Motor neuron (in vitro differentiated cells): ENCODE results near the gene ODF2L. TPM values are rescaled to one million over a fixed set of nuclear protein-coding genes. Genes with fewer than 3 reads are reported as not detected.

Experiments
- ATAC-seq, 8 experiments: fragments of 200-7000 bp; cut with Tn5 transposase; replicated peaks in 6 of 8; 2 replicates each; pipeline ENCODE4 v1.8.0; 2021; ENCODE audit warnings: mild to moderate bottlenecking in 8 of 8, moderate library complexity in 8 of 8
- H3K27ac ChIP-seq, 2 donors: fragments of 250-450 bp; sonication (Bioruptor Pico); 2 replicates each; pipeline ENCODE4 v1.9.0; 2021; ENCODE audit warnings: antibody characterized with exemption in 2 of 2, mild to moderate bottlenecking in 2 of 2, moderate library complexity in 1 of 2
- H3K4me1 ChIP-seq, 2 donors: fragments of 250-450 bp; sonication (Bioruptor Pico); replicated peaks in 1 of 2; 2 replicates each; pipeline ENCODE4 v1.6.1; 2021; ENCODE audit warnings: antibody characterized with exemption in 2 of 2, mild to moderate bottlenecking in 2 of 2, moderate library complexity in 1 of 2
- H3K4me3 ChIP-seq, 5 donors: fragments of 250-450 bp; sonication (Bioruptor Pico); 2 replicates each; pipeline ENCODE4 v1.9.0; 2021; ENCODE audit warnings: antibody characterized with exemption in 5 of 5, mild to moderate bottlenecking in 5 of 5, moderate library complexity in 4 of 5
- WGBS, 10 experiments: fragments of 450-650 bp; shearing (Covaris generic); methylation state at CpG; one replicate each; pipeline ENCODE4 v1.0.0; 2022; 5-methylcytosine and 5-hydroxymethylcytosine counted together
- in situ Hi-C, 9 experiments: fragments of 400-800 bp; cut with MboI; loops; one replicate each; pipeline ENCODE4 v1.15.0; 2021; ENCODE audit warnings: low sequenced_read_pairs in 9 of 9, low pct_unique_long_range_greater_than_20kb in 2 of 9; ENCODE audit not compliant: unreplicated experiment in 9 of 9
- total RNA-seq, 8 experiments: library from RNA; unstranded; fragments of 300-600 nt; gene quantifications; 2 replicates each; pipeline versions ENCODE4 v1.2.3 to v1.2.4, GENCODE V29; 2022

ODF2L gene
- total RNA-seq, 8 experiments from 2014 or later = 38.2 to 72.0 (median 53.4) TPM

DNA sequence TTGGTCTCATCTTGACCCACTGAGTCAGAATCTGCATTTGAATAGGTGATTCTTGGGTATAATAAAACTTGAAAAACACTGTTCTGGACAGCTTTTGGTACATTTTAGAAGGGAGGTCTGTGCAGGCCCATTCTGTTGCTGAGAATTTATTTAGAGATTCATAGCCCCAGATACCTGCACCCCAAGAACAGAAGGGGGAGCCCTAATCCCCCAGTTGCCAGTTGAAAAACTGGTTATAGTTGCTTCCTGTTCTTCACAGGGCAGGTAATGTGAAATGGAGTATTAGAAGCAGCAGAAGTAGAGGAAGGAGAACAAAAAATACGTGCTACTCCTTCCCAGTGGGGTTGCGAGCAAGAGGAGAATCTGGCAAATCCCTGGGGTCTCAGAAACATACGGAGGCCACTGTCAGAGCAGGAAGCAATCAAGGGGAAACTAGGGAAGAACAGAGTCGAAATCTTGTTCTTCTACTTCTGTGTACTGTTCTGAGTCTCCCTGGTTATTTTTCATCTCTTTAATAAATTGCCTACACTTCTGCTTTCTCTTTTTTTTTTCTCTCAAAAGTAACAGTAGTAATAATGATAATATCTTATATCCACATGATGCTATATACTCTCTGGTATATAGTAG is 23.3 kb upstream of the ODF2L start:
- WGBS, 10 experiments = 40 to 100% (median 61%) methylated on average over 1 to 4 of the region's 4 CpGs; no CpG with 5 or more reads in 1 of the 10 experiments
- Histone ChIP-seq H3K4me1 (no peaks in the 10 kb centered on the region), H3K4me3 (no peak overlapping the region), H3K27ac (no peak overlapping the region)
- peak in 1 of 8 experiments; percentile 22 for ATAC-seq
- in situ Hi-C loops = no loop called here

- Histone ChIP-seq H3K4me1 (no peaks in the 10 kb centered on the region), H3K27ac (no peak overlapping the region)
- peak in 1 of 8 experiments; percentile 62 for ATAC-seq
Observed at GRCh38 chr1:86416343-86416742, 20.2 kb upstream of the ODF2L start.

DNA sequence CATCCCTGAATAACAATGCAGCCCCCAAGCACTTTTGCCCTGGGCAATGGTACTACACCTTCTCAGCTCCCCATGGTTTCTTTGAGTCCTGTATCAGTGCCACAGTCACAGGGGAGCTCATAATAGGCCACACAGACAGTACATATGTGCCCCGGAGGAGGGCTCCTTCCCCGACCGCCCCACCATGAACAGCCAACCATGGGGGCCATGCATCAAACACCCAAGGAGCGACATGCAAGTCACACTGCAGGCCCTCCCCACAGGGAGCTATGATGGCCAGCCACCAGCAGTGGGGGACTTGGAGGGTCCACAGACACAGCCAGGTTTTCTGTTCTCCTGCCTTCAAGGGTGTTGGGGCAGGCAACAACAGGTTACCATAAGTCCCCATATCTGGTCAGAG is 14.8 kb upstream of the ODF2L start:
- no peak overlapping the region for H3K27ac ChIP-seq
- ATAC-seq = no peak
- H3K4me3 ChIP-seq = no peak overlapping the region
- in situ Hi-C loops = no loop called here
- WGBS, 10 experiments = 83 to 100% (median 90%) methylated on average over 2 to 4 of the region's 4 CpGs; no CpG with 5 or more reads in 6 of the 10 experiments
- H3K4me1 ChIP-seq = no peaks in the 10 kb centered on the region

More at GRCh38 chr1:86416343-86416742, 20.2 kb upstream of the ODF2L start:
- no peak overlapping the region for H3K4me3 ChIP-seq
- in situ Hi-C loops = no loop called here
- whole genome bisulfite sequencing, 10 experiments = 42 to 90% (median 84%) methylated on average over 1 to 4 of the region's 6 CpGs; no CpG with 5 or more reads in 1 of the 10 experiments

DNA sequence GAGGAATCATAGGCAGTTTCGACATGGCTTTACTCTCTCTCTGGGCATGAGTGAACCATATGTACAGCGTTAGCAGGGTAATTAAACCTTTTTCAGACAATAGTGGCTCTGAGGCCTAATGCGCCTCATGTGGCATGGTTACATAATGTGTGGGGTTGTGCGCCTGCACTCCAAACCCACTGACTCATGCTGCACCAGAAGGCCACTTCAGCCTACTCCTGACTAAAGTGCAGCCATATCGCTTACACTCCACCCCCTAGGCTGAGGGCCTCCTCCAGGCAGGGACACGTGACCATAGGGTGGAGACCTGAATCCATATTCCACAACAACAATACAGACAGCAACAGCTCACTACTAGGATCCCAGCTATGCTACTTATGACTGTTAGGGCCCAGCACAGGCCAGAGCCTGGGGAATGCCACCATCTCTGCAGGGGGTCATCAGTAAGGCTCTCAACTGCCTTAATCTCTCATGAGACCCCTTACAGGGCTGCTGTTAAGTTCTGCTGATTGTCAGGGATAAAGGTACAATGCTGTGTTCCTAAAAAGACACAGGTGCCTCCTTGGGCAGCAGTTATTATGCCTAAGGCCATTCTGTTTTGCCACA is 13.4 kb upstream of the ODF2L start:
- 42 to 100% (median 84%) methylated on average over 1 to 6 of the region's 6 CpGs; no CpG with 5 or more reads in 1 of the 10 experiments for WGBS, 10 experiments
- ATAC-seq = peak in 7 of 8 experiments; percentile 40 to 100 (median 75)
- in situ Hi-C loops = no loop called here

DNA sequence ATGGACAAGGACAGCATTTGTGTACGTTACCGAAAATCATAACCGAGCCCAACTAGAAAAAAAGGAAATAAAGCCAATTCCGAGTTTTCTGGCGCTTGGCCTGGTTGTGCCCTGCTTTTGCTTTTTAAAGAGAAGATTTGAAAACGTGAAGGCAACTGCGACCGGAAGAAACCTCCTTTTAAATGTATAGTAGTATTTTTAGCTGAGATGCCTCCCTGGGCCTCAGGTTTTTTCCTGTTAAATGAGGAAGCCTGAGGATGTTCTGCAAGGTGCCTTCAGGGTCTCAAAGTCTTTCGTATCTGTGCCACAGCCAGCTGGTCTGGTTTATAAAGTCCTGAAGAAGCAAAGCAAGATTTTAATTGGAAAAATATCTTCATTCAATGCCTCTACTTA is 371 bp upstream of the ODF2L start:
- peak overlapping the region; percentile 53 to 90 (median 62) for H3K4me3 ChIP-seq
- H3K4me1 ChIP-seq = peaks cover 7 to 15% of the 10 kb centered on the region in 2 donors
- ATAC-seq = peak in 3 of 8 experiments; percentile 3 to 15 (median 15)
- H3K27ac ChIP-seq = peak overlapping the region; percentile 56 to 81
- in situ Hi-C loops = loop anchor here in 2 of 9 experiments (25.0 kb wide), 2 partner anchors 341 to 691 kb away; no protein-coding TSS in a partner anchor
- WGBS, 10 experiments = 0 to 80% (median 9%) methylated on average over 1 to 9 of the region's 9 CpGs

More for the DNA sequence above, 13.4 kb upstream of the ODF2L start:
- no peak overlapping the region for H3K27ac ChIP-seq
- no peaks in the 10 kb centered on the region for H3K4me1 ChIP-seq
- no peak overlapping the region for H3K4me3 ChIP-seq

- 13 to 100% (median 90%) methylated on average over 2 of the region's 2 CpGs; no CpG with 5 or more reads in 2 of the 10 experiments for WGBS, 10 experiments
- in situ Hi-C loops = loop anchor here in 2 of 9 experiments (25.0 kb wide), 2 partner anchors 343 to 693 kb away; no protein-coding TSS in a partner anchor
- Histone ChIP-seq H3K4me1 (peaks cover 7 to 15% of the 10 kb centered on the region in 2 donors), H3K4me3 (no peak overlapping the region), H3K27ac (no peak overlapping the region)
- no peak for ATAC-seq
Observed at GRCh38 chr1:86394416-86394815, 1.7 kb downstream of the ODF2L start.

- ATAC-seq = no peak
- Histone ChIP-seq H3K4me3 (no peak overlapping the region), H3K4me1 (no peaks in the 10 kb centered on the region), H3K27ac (no peak overlapping the region)
- in situ Hi-C loops = loop anchor here in 2 of 9 experiments (25.0 kb wide), 2 partner anchors 348 to 698 kb away; no protein-coding TSS in a partner anchor
Observed at GRCh38 chr1:86389307-86389706, 6.8 kb downstream of the ODF2L start.

DNA sequence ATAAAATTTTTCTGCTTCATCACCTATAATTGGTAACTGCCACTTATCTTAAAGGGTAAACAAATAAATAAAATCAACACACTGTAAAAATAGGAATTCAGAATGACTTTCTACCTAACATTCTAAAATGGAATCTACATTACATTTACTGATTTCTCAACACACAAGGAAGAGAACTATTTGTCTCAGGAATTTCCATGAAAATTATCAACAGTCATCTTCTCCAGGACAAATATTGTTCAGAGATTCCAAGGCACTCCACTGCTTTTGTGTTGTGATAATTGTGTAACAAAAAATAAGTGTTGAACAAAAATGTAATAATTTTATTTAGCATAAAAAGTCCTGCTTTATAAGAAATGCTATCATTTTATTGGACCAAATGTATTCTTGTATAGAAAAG is 7.3 kb downstream of the ODF2L start:
- in situ Hi-C loops = loop anchor here in 2 of 9 experiments (25.0 kb wide), 2 partner anchors 349 to 699 kb away; no protein-coding TSS in a partner anchor
- no peak overlapping the region for H3K27ac ChIP-seq
- no peak overlapping the region for H3K4me3 ChIP-seq
- ATAC-seq = no peak
- H3K4me1 ChIP-seq = no peaks in the 10 kb centered on the region

DNA sequence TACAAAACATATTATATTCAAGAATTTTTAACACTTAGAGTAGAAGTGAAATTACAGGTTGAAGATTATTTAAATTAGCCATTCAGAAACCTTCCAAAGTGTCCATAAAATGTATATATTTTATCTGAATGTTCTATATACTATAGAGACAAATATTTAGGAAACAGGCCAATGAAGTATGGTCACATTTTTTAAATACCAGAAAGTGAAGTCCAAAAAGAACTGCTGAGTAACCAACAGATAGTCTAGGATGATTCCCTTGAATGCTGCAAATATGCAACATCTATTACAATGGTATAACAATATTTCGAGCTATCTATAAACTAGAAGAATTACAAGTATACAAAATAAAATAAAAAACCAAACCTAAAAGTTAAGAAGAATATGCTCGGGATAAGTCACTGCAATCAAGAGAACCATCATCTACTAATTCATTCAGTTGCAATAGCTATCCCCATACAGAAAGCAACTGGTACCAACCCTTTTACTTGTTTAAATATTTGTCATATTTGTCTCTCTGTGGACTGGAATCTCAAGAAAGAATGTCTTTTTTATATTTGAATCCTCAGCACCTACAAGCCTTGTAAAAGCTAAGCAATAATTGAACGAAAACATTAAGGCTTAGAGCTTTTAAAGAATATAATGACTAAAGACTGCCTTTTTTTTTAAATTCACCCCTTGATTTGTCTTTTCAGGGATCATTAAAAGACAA is 8.1 kb downstream of the ODF2L start:
- in situ Hi-C loops = loop anchor here in 2 of 9 experiments (25.0 kb wide), 2 partner anchors 349 to 699 kb away; no protein-coding TSS in a partner anchor
- 66 to 100% (median 91%) methylated on average over 2 to 3 of the region's 3 CpGs for WGBS, 10 experiments
- Histone ChIP-seq H3K4me1 (no peaks in the 10 kb centered on the region), H3K4me3 (no peak overlapping the region), H3K27ac (no peak overlapping the region)
- ATAC-seq = no peak

GRCh38 chr1:86382878-86383277 is 13.2 kb downstream of the ODF2L start:
- 0 to 100% (median 87%) methylated on average over 1 of the region's 1 CpG for WGBS, 10 experiments
- Histone ChIP-seq H3K27ac (no peak overlapping the region), H3K4me3 (no peak overlapping the region), H3K4me1 (peaks cover 0 to 2% of the 10 kb centered on the region in 2 donors)
- in situ Hi-C loops = loop anchor here in 2 of 9 experiments (25.0 kb wide), 2 partner anchors 354 to 704 kb away; no protein-coding TSS in a partner anchor
- ATAC-seq = no peak

DNA sequence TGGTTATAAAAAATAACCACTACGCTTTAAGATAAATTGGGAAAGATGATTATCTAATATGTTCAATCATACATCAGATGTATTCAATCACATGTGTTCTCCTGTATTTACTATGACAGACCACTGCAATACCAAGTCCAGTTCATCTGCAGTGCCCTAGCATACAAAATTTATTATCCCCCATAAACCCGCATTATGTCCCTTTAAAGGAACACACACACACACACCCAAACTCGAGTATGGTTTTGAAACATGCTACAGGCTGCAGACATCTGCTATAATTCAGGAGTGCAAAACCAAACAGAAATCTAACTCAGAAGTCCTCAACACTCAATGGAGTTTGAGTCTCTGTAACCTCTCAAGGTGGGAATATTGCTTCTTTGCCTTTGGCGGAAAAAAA is 14.9 kb downstream of the ODF2L start:
- no peak overlapping the region for H3K27ac ChIP-seq
- in situ Hi-C loops = loop anchor here in 2 of 9 experiments (25.0 kb wide), 2 partner anchors 356 to 706 kb away; no protein-coding TSS in a partner anchor
- WGBS, 10 experiments = 64 to 100% (median 81%) methylated on average over 1 to 4 of the region's 4 CpGs

DNA sequence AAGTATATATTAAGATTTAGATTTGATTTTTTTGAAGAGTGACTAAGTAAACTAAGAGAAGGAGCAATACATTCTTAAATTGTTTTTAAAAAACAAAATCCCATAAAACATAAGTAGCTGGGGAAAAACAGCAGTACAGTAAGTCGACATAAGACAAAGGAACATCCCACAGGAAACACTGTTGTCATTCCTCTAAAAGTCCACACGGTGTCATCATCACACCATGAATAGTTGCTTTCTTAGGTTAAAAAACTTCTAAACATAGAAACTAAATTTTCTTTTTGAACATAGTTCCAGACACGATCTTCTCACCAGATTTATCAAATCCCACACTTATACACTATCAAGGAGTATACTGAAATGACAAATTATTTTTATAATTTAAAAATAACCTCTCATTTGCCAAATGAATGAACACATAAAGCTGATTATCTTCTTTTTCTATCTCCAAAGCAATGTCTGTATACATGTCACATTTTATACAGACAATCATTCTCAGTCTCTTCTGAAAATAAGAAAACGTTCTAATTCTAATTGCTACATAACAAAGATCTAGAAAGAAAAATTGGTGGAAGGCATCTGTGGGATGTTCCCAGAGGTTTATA is 15.8 kb downstream of the ODF2L start:
- ATAC-seq = peak in 5 of 8 experiments; percentile 38 to 52 (median 47)
- Histone ChIP-seq H3K4me1 (peaks cover 0 to 2% of the 10 kb centered on the region in 2 donors), H3K27ac (no peak overlapping the region), H3K4me3 (no peak overlapping the region)
- WGBS, 10 experiments = 0 to 17% (median 5%) methylated on average over 3 to 4 of the region's 4 CpGs
- in situ Hi-C loops = loop anchor here in 2 of 9 experiments (25.0 kb wide), 2 partner anchors 357 to 707 kb away; no protein-coding TSS in a partner anchor

More for the DNA sequence above, 14.9 kb downstream of the ODF2L start:
- H3K4me3 ChIP-seq = no peak overlapping the region
- ATAC-seq = no peak
- peaks cover 0 to 2% of the 10 kb centered on the region in 2 donors for H3K4me1 ChIP-seq
